Measurements from ENCODE around the gene RBFOX1. TPM values are rescaled to one million over a fixed set of nuclear protein-coding genes. Genes with fewer than 3 reads are reported as not detected.

The RBFOX1 gene
- total and polyA plus RNA-seq, 2 donors (not counting 1 experiment from before 2014, with no cell fraction given), result not detected

DNA sequence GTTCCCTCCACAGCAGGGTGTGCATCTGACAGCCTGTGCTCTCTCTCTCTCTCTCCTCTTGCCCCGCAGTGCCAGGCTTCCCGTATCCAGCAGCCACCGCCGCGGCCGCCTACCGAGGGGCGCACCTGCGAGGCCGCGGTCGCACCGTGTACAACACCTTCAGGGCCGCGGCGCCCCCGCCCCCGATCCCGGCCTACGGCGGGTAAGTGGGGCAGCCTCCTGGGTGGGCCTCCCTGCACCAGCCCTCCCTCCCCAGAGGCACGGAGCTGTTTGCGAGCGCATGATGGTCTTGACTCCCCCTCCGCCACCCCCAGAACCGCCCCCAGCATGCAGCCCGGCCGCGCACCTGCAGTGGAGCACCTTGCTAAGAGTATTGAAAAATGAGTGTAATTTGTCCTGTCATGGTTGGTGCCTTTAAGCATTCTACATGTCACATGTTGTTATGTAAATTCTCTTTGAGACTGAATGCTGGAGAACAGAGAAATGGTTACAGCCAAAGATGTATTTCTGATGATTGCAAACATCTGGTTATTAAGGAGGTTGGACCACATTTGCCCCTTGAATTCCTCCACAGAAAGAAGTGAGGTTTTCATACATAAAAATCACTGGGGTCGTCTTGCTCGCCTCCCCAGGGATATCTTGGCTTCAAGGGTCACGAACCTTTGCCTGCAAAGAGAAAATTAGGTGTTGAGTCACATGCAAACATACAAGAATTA is 321.3 kb downstream of the RBFOX1 start:
- no peak for DNase-seq
- peaks cover 0 to 9% (median 0%) of the 10 kb centered on the region in 3 donors for H3K9me3 ChIP-seq (ENCODE audit: control extremely low read depth in 1 of 3, control insufficient read depth in 2 of 3, insufficient read depth in 1 of 3, low read length in 2 of 3)
- intact Hi-C loops (cut with micrococcal nuclease), result no loop called here

DNA sequence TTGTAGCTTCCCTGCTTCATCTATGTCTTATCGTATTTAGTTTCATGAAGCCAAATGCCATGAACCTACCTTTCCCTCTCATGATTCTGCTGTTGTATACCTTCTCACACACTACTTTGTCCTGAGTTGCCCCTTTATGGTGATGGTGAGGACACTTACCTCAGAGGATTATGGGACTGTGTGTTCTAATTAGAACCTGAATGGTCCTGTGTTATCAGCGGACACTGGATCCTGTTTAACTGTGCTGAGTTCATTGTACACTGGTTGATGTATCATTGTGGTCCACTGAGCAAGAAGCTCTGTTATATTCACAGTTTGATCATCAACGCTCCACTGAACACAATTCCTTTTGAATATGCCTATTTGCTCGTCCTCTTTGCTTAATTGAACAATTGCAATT is 343.0 kb downstream of the RBFOX1 start:
- DNase-seq (no peak), ATAC-seq (ENCODE audit: low read depth) (no peak)
- Histone ChIP-seq H3K27me3 (replicated peaks in 1 of 4; ENCODE audit: control extremely low read depth in 1 of 4, control insufficient read depth in 3 of 4, insufficient read depth in 4 of 4, low read length in 3 of 4) (no peaks in the 10 kb centered on the region), H2AFZ (ENCODE audit: insufficient read depth, low read depth, low read length, poor library complexity, severe bottlenecking) (no peak overlapping the region), H3K9ac (ENCODE audit: low read length) (no peak overlapping the region), H3K4me3 (ENCODE audit: control extremely low read depth in 1 of 5, extremely low read depth in 1 of 5, insufficient read depth in 1 of 5, low read depth in 2 of 5, low read length in 4 of 5) (no peak overlapping the region), H3K4me2 (replicated peaks; ENCODE audit: low read depth, low read length, poor library complexity, severe bottlenecking) (no peak overlapping the region), H4K20me1 (ENCODE audit: control insufficient read depth, insufficient read depth, low read length, poor library complexity, severe bottlenecking) (no peaks in the 10 kb centered on the region), H3K79me2 (ENCODE audit: control insufficient read depth, insufficient read depth, low read length) (no peaks in the 10 kb centered on the region), H3K4me1 (ENCODE audit: control insufficient read depth in 2 of 2, insufficient read depth in 2 of 2, low read length in 2 of 2) (no peaks in the 10 kb centered on the region), H3K9me3 (ENCODE audit: control extremely low read depth in 1 of 3, control insufficient read depth in 2 of 3, insufficient read depth in 1 of 3, low read length in 2 of 3) (peaks cover 0 to 3% (median 0%) of the 10 kb centered on the region in 3 donors), H3K27ac (ENCODE audit: low read length in 2 of 2) (no peak overlapping the region), H3K36me3 (replicated peaks in 1 of 2; ENCODE audit: control extremely low read depth in 1 of 2, control insufficient read depth in 1 of 2, extremely low read depth in 1 of 2, insufficient read depth in 2 of 2, low read length in 1 of 2) (no peaks in the 10 kb centered on the region)
- Mint-ChIP-seq H3K4me3 (no peak overlapping the region), H3K27me3 (no peaks in the 10 kb centered on the region), H3K9me3 (ENCODE audit: insufficient read depth) (no peaks in the 10 kb centered on the region), H3K4me1 (no peaks in the 10 kb centered on the region), H3K27ac (no peak overlapping the region)
- intact Hi-C loops (cut with micrococcal nuclease), result no loop called here
- no peak for TF ChIP-seq EZH2 (IDR thresholded peaks at IDR 0.05; ENCODE audit: borderline replicate concordance, insufficient read depth, low read depth, low read length, poor library complexity, severe bottlenecking)
- TF ChIP-seq, protein P1, sequence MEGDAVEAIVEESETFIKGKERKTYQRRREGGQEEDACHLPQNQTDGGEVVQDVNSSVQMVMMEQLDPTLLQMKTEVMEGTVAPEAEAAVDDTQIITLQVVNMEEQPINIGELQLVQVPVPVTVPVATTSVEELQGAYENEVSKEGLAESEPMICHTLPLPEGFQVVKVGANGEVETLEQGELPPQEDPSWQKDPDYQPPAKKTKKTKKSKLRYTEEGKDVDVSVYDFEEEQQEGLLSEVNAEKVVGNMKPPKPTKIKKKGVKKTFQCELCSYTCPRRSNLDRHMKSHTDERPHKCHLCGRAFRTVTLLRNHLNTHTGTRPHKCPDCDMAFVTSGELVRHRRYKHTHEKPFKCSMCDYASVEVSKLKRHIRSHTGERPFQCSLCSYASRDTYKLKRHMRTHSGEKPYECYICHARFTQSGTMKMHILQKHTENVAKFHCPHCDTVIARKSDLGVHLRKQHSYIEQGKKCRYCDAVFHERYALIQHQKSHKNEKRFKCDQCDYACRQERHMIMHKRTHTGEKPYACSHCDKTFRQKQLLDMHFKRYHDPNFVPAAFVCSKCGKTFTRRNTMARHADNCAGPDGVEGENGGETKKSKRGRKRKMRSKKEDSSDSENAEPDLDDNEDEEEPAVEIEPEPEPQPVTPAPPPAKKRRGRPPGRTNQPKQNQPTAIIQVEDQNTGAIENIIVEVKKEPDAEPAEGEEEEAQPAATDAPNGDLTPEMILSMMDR (IDR thresholded peaks at IDR 0.05), result no peak
- ChIA-PET POLR2A (no interaction called here), CTCF (no interaction called here)
- 67% methylated on average over 1 of the region's 4 CpGs for WGBS (ENCODE audit: insufficient coverage)

More for the DNA sequence above, 321.3 kb downstream of the RBFOX1 start:
- Histone ChIP-seq H3K36me3 (replicated peaks in 1 of 2; ENCODE audit: control extremely low read depth in 1 of 2, control insufficient read depth in 1 of 2, extremely low read depth in 1 of 2, insufficient read depth in 2 of 2, low read length in 1 of 2) (no peaks in the 10 kb centered on the region), H3K27me3 (replicated peaks in 1 of 4; ENCODE audit: control extremely low read depth in 1 of 4, control insufficient read depth in 3 of 4, insufficient read depth in 4 of 4, low read length in 3 of 4) (no peaks in the 10 kb centered on the region), H3K4me3 (ENCODE audit: control extremely low read depth in 1 of 5, extremely low read depth in 1 of 5, insufficient read depth in 1 of 5, low read depth in 2 of 5, low read length in 4 of 5) (no peak overlapping the region), H2AFZ (ENCODE audit: insufficient read depth, low read depth, low read length, poor library complexity, severe bottlenecking) (no peak overlapping the region), H3K4me1 (ENCODE audit: control insufficient read depth in 2 of 2, insufficient read depth in 2 of 2, low read length in 2 of 2) (no peaks in the 10 kb centered on the region), H3K9ac (ENCODE audit: low read length) (no peak overlapping the region), H3K4me2 (replicated peaks; ENCODE audit: low read depth, low read length, poor library complexity, severe bottlenecking) (no peak overlapping the region), H4K20me1 (ENCODE audit: control insufficient read depth, insufficient read depth, low read length, poor library complexity, severe bottlenecking) (no peaks in the 10 kb centered on the region), H3K79me2 (ENCODE audit: control insufficient read depth, insufficient read depth, low read length) (no peaks in the 10 kb centered on the region), H3K27ac (ENCODE audit: low read length in 2 of 2) (no peak overlapping the region)
- no peak for ATAC-seq (ENCODE audit: low read depth)
- ChIA-PET POLR2A (no interaction called here), CTCF (no interaction called here)
- H3K4me3 Mint-ChIP-seq, result no peak overlapping the region
- no peaks in the 10 kb centered on the region for H3K9me3 Mint-ChIP-seq (ENCODE audit: insufficient read depth)
- TF ChIP-seq, protein P1 (IDR thresholded peaks at IDR 0.05), result no peak
- no peak for TF ChIP-seq EZH2 (IDR thresholded peaks at IDR 0.05; ENCODE audit: borderline replicate concordance, insufficient read depth, low read depth, low read length, poor library complexity, severe bottlenecking)
- no peaks in the 10 kb centered on the region for H3K27me3 Mint-ChIP-seq
- no peaks in the 10 kb centered on the region for H3K4me1 Mint-ChIP-seq
- H3K27ac Mint-ChIP-seq, result no peak overlapping the region
- 90% methylated on average over 20 of the region's 32 CpGs for WGBS (ENCODE audit: insufficient coverage)
